HG03354 (cell line): Measurements from ENCODE around the gene SMC4.
"Not testable (repeated sequence)": the region's sequence is repeated elsewhere in the genome, so short reads cannot be mapped to it uniquely, and the experiment has no call there.

Experiments
- ATAC-seq: cut with Tn5 transposase; IDR thresholded peaks from one replicate; pipeline ENCODE4 v1.9.1; 2021; ENCODE audit warnings: mild to moderate bottlenecking; ENCODE audit not compliant: unreplicated experiment, poor library complexity, severe bottlenecking

The SMC4 gene

GRCh38 chr3:160437083-160437455 lies 37.6 kb downstream of the SMC4 start:
- no peak for ATAC-seq

- ATAC-seq = no peak
Measured at GRCh38 chr3:160440687-160441086, 41.2 kb downstream of the SMC4 start.

DNA sequence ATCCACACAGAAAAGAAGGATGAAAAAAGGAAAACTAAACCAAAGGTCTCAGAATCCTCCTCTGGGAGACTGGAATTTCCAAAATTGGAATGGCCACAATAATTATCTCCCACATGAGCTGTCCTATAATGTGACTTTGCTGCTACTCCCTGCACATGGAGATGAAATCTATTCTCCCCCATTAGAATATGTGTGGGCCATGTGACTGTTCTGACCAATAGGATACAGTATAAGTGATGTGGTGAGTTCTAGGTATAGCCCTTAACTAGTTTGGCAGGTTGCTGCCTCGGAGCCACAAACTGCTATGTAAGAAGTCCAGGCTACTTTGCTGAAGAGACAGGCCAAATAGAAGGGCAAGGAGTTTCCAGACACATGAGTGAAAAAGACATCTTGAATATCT lies 45.0 kb downstream of the SMC4 start:
- ATAC-seq = no peak

GRCh38 chr3:160445854-160446253 lies 46.4 kb downstream of the SMC4 start:
- no peak for ATAC-seq

GRCh38 chr3:160446522-160447056 lies 47.1 kb downstream of the SMC4 start:
- ATAC-seq = no peak

DNA sequence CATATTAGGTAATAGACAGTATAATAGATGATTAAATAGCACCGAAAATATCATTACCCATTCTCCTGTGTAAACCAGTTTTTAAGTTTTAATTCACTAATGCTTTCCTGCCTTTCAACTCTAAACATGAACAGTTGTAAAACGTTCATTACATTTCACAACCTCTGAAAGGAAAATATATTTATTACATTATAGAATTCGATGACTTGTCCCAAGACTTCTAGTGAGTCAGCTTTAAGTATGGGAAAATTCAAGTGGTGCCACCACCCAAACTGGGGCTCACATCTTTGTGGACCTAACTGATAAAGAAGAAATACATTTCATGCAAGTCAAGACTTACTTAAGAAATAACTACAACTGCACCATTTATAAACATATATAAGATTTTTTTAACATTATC lies 48.1 kb downstream of the SMC4 start:
- no peak for ATAC-seq

DNA sequence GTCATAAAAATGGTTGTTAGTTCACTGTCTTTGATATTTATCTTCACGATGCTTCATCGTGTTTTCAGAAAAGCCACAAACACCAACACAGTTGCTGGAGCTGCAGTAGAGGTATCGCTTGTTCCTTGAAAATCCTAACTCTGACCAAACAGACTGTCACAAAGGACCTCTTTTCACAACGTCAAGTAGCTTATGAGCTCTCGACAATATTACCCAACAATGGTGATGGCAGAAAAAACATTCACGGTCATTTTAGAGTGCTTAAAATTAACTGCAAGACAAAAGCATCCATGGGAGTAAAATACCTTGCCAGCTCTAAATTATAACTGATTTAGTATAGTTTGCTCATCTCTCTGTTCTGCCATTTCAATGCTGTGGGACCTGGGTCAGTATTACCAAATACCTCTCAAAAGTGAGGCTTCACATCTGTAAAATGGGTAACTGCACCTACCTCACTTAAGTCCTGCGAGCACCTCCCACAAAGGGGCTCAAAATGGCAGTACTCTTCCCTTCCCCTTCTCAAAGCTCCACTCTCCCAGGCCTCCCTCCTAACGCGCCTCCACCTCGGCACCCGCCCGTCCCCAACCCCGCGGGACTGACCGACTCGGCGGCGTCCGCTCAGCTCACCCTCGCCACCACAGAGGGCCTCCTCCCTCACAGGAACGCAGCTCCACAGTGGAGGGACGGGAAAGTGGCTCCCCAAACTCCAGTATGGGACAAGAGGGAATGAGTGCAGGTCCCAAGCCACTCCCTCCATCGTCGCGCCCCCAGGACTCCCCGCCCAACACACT lies 49.6 kb downstream of the SMC4 start:
- ATAC-seq = peak; percentile 51

DNA sequence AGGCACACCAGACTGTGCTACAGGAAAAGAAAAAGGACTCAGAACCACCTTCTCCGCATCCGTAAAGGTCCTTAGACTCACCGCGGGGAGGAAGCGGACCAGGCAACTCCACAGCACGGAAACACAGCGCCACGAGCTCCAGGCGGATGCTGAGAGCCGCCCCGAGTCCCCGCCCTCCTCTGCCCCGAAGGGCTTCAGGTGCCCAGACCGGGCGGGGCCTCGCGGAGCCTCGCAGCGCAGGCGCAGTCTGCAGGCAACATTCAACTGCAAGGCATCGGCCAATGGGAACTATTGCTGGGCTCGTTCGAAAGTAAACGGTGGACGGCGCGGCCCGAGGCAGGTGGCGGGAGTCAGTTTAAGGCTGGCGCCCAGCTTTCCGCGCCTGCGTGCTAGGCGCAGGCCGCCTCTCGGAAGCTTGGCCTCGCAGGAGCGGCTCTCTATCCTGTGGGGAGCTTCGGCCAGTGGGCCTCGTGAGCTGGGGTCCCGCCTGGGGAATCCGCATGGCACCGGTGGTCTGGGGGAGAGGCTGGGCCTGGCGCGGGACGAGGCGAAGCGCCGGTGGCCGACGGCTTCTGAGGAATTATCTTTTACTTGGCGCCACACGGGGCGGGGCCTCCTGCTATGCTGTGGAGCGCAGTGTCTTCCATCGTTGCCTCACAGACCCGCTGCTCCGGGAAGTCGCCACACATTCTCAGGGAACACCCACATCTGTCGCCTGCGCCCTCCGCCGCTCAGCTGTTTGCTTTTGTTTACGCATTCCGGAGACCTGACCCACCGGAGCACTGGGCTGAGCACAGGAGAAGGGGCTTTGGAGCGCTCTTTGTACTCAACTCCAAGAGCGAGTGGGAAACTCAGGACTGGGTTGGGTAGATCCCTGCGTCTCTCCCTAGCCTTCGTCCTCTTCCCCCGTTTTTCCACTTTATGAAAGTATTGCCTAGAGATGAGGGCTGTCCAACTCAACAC lies 50.5 kb downstream of the SMC4 start, which contains the start of gene TRIM59:
TRIM59 (minus strand) TSS at position 151 of the 963 bp plus-strand sequence. CDS start 10,603 bp downstream, outside the sequence.
- peak; percentile 97 for ATAC-seq

GRCh38 chr3:160450846-160451245 lies 51.4 kb downstream of the SMC4 start:
- no peak for ATAC-seq

DNA sequence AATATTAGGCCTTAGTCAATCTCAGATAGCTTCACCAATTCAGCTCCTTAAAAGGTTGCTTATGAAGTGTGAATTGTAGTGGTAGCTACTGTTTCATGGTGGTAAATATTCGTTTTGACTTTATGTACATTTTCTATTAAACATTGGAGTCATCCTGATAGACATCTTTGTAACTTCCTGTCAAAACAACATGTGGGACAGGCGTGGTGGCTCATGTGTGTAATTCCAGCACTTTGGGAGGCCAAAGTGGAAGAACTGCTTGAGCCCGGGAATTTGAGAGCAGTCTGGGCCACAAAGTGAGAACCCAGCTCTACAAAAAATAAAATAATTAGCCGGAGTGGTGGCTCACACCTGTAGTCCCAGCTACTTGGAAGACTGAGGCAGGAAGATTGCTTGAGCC lies 52.2 kb downstream of the SMC4 start:
- no peak for ATAC-seq

- ATAC-seq = not testable (repeated sequence)
Measured at GRCh38 chr3:160452251-160452650, 52.8 kb downstream of the SMC4 start.

DNA sequence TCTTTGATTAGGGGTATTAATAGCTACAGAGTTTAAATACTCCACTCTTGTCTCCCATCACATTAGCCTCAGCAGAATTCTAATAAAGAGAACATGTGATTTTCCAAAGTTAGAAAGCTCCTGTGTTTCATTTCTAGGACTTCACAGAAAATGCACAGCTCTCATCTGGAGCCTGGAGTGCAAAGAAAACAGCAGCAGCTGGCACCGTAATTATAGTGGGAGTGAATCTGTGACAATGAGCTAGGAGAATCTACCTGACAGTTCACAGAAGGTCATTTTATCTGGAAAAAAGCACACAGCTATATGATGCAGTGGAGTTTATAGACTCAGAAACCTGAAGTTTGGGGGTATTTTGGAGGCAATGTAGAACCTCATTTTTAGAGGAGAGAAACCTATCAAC lies 55.5 kb downstream of the SMC4 start:
- no peak for ATAC-seq

DNA sequence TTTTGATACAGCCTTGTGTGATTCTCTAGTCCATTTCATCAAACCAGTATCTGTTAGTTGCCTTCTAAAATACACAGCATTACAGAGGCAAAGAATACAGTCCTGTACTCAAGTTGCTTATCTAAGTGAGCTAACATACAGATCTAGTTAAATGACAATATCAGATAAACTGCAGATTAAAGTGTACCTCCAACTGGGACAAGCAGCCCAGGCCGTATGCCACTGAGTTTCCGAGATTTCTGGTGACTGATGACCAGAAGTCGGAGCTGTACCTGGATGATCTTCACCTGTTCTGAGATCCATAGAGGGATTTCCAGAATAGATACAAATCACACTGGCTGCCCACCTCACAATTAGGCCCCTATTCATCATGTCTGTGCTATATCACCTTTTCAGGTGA lies 56.4 kb downstream of the SMC4 start:
- no peak for ATAC-seq

GRCh38 chr3:160458151-160458550 lies 58.7 kb downstream of the SMC4 start:
- ATAC-seq = no peak

DNA sequence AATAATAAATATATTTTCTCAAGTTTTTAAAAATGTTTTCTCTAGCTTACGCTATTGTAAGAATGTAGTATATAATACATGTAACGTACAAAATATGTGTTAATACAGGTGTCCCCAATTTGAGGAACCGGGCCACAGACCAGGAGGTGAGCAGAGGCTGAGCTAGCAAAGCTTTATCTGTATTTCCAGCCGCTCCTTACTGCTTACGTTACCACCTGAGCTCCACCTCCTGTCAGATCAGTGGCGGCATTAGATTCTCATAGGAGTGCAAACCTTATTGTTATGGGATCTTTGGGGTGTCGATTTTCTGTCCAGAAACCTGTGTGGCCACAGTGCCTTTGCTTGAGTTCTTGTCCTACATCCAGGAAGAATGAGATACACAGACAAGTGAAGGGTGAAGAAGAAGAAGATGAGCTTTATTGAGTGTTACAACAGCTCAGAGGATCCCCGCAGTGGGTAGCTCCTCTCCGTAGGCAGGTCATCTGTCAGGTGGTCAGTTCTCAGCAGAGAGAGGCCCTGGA lies 60.1 kb downstream of the SMC4 start:
- no peak for ATAC-seq

GRCh38 chr3:160460033-160460432 lies 60.6 kb downstream of the SMC4 start:
- ATAC-seq = no peak

GRCh38 chr3:160464321-160464720 lies 64.9 kb downstream of the SMC4 start:
- ATAC-seq = no peak

DNA sequence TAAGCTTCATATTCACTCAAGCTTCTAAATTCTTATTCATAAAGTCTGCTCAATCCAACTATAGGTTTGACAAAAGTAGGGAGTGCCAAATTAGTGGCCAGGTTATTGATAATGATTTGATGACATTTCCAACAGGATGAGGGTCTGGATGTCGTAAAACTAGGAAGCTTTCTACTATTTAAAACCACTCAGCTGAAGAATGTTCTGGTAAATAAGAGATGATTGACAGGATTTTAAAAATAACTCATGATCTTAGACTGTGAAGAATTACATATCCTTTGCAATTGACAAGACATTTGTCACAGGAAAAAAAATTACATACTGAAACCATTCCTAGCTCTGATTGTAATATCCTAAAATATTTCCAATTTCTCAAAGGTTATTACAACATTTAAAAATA lies 65.5 kb downstream of the SMC4 start:
- no peak for ATAC-seq

- ATAC-seq = no peak
Measured at GRCh38 chr3:160470181-160470580, 70.7 kb downstream of the SMC4 start.

GRCh38 chr3:160471892-160472291 lies 72.4 kb downstream of the SMC4 start:
- no peak for ATAC-seq
